ENCODE data around the gene BZW2.

BZW2 gene

DNA sequence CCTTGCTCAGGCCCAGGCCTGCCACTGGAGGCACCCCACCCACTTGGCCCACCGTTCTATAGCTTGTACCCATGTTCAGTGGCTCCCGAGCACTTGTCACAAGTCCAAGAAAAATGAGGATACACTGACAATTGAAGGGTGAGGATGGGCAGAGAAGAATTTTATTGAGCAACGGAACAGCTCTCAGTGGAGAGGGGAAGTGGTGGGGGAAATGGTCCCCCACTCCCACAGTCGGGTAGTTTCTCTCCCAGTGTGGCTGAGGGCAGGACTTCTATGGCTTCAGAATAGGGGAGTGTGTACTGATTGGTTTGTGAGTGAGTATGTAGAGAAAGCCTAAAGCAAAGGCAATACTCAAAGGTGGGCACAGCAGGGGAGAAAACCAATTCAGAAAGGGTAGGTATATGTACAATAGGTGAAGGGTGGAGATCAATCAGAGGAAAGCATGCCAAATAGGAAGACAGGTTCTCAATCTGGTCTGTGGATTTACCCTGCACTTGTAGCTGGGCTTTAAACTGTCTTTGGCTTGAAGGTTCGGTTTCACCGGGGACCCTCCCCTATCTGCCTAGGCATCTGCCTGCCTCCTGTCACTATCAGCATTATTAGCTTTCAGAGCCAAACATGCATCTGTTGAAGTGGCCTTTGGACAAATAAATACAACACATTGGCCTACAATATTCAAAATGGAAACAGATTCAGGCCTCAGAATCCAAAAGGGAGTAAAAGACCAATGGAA, 98.7 kb downstream of the BZW2 start:
- H3K4me3 ChIP-seq (ENCODE audit: low read depth, low read length) = no peak overlapping the region

DNA sequence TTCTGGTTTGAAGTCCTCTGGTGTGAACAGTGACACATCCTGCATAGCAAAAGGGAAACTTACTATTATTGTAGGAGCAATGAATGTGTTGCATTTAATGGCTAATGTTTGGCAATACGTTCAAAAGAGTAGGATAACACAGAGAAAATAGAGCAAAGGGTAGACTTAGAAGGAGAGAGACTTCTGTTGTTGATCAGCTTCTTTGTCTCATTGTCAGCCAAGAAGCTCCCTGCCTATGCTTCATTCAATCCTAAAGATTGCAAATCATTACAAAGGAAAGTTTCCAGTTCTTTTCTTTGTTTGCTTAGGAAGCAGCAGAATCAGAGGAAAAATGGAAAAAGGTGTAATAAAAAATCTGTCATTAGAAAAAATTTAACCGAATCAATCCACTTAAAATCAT, 99.7 kb downstream of the BZW2 start:
- H3K4me3 ChIP-seq (ENCODE audit: low read depth, low read length) = no peak overlapping the region

DNA sequence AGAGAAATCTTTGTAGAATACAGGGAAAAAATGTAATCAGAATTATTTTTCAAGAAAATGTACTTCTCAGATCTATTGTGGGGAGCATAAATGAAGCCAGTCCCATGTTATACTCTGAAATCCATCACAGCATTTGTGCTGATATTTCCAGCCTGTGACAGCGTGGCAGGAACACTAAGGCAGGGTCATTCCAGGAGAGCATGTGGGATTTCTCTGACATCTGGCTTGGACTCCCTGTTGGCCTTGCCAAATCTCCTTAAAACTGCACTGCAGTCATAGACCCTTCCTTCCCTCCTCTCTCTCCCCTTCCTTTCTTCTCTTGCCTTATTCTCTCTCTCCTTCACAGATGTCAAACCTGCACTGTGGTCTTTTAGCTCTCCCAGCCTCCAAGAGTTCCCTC, 101.1 kb downstream of the BZW2 start:
- no peak overlapping the region for H3K4me3 ChIP-seq (ENCODE audit: low read depth, low read length)

DNA sequence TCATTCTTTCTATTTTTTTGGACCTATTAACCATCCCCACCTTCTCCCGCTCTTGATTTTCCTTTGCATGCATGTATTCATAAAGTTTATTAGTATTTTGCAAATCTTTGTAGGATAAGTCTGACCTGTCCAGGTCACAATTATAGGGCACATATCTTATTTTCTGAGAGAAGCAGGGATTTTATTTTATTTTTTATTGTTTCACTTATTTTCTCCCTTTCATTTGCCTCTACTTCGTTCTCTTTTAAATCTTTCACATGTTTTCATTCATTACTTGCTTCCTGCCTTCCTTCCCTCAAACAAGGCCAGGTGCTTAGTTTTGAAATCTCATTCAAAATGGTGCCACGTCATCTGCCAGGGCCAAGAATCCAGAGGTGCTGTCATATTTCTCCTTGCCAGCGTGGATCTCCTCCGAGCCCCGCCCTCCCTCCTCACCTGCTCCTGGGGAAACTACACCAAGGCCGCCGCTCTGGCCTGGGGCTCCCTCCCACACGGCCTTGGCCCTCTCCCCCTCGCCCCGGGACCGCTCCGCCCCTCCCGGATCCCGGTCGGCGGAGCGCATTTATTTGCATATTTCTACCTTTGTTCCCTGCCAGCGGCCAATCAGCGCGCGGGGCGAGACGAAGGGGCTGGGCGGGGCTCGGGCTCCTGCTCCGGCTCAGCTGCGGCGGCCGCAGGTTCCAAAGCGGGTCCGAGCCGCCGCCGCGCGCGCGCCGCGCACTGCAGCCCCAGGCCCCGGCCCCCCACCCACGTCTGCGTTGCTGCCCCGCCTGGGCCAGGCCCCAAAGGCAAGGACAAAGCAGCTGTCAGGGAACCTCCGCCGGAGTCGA, 107.3 kb downstream of the BZW2 start, which contains the start of gene TSPAN13:
TSS of gene TSPAN13 (plus strand) at position 654 of the 830 bp plus-strand sequence. CDS start 213 bp downstream, outside the sequence.
- H3K4me3 ChIP-seq (ENCODE audit: low read depth, low read length) = peak within 1 kb of the TSS; percentile 81

DNA sequence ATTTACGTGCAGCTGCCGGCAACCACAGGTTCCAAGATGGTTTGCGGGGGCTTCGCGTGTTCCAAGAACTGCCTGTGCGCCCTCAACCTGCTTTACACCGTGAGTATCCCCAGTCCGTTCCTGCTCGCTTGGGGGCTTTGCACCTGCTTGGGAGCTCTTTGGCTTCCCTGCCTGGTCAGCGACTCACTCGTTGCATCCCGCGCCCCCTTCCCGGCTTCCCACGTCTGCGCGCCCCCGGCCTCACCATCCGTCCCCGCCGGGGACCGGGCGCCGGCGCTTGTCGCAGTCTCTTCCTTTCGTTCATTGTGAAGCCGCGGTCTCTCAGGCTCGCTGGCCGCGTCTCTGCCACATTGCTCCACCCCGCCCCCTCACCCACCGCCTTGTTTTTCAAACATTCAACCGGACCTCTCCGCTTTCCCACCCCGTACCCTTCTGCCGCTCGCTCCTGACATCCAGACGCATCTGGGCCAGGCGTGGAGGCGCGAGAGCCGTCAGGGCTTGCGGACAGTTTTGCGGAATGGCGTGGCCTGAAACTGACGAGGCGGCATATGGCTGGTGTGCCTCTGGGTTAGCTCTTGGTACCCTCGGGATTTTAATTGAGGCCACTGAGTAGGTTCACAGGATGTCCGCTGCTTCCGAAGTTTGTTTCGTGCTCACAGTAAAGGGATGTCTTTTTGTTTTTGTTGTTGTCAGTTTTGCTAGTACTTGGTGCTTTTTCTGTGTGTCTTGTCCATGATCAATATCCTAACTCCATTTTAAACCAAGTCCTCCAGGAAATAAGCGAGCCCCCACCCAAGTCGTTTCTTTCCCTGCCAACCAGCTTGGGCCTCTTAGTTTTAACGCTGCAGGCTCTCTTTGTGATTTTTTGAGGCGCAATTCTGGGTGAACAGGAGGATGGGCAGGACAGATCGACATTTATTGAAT, 108.2 kb downstream of the BZW2 start:
- H3K4me3 ChIP-seq (ENCODE audit: low read depth, low read length) = peak overlapping the region; percentile 81

DNA sequence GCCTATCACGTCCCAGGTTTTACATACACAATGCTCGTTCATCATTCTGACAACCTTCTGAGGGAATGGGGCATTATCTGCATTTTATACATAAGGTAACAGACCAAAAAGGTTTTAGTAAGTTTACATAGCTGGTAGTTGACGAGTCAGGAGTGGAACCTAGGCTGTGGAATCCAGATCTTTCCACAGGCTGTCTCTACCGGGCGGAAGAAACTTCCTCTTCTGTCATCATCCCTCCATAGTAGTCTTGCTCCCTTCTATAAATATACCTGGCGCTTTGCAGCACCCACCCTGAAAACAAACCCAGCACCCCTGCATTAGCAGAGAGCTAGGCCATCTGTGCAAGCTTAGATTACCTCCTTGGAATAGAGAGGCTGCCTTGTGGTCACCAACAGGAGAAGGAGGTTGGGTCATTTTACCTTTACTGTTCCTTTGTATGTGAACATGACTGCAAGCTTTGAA, 108.9 kb downstream of the BZW2 start:
- peak overlapping the region; percentile 81 for H3K4me3 ChIP-seq (ENCODE audit: low read depth, low read length)

DNA sequence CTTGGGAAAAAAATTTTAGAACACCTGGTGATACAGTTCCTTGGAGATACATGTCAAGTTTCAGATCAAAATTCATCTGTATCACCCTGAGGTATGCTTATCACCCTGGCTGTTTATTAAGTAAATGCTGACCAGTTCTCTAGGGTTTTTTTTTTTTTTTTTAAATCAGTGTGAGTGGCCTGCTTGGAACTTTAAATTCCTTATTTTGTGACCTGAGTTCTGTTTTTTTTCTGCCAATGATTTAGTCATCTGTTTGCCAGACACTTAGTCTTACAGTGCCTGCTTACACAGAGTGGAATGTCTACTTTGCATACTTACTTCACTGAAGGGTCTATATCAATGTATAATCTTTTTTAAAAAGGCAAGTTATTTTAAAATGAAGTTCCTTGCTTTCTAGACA, 109.4 kb downstream of the BZW2 start:
- no peak overlapping the region for H3K4me3 ChIP-seq (ENCODE audit: low read depth, low read length)
